GM12801 (cell line): ENCODE data around the gene LRRC75A.

Experiments
- CTCF ChIP-seq: IDR thresholded peaks from one replicate; pipeline ENCODE4 v1.5.1; 2011; ENCODE audit warnings: control low read depth; ENCODE audit not compliant: insufficient read length; ENCODE audit errors: extremely low read depth

The LRRC75A gene

GRCh38 chr17:16446338-16446983 is 45.5 kb downstream of the LRRC75A start:
- no peak for TF ChIP-seq CTCF

DNA sequence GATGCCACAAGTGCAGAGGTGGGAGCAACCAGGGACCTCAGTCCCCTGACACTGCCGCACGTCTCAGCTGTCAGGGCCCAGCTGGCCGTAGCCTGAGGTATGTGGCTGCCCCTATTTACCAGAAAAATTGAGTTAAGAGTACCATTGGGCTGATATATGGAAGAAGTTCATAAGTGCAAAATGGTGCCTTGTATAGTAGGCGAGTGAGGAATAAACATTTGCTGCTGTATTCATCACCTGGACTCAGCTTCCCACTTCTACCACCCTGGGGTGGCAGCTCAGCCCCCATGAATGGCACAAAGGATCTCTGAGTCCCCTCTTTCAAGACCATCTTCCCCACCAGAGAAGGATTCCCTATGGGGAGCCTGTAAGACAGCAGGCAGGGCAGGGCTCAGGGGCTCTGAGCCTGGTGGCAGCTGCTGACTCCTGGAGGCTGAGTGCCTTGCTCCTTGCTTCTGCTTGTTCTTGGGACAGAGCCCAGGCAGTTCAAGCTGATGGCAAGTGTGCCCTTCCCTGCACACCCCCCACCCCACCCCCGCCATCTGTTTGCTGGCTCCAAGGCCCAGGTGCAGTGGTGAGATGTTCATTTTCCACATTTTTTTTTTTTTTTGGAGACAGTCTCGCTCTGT is 47.6 kb downstream of the LRRC75A start:
- no peak for TF ChIP-seq CTCF

- TF ChIP-seq CTCF, result no peak
Observed at GRCh38 chr17:16443511-16444257, 48.3 kb downstream of the LRRC75A start.

- TF ChIP-seq CTCF, result no peak
Observed at GRCh38 chr17:16442594-16443510, 49.1 kb downstream of the LRRC75A start.

GRCh38 chr17:16442141-16442540 is 49.9 kb downstream of the LRRC75A start:
- no peak for TF ChIP-seq CTCF

DNA sequence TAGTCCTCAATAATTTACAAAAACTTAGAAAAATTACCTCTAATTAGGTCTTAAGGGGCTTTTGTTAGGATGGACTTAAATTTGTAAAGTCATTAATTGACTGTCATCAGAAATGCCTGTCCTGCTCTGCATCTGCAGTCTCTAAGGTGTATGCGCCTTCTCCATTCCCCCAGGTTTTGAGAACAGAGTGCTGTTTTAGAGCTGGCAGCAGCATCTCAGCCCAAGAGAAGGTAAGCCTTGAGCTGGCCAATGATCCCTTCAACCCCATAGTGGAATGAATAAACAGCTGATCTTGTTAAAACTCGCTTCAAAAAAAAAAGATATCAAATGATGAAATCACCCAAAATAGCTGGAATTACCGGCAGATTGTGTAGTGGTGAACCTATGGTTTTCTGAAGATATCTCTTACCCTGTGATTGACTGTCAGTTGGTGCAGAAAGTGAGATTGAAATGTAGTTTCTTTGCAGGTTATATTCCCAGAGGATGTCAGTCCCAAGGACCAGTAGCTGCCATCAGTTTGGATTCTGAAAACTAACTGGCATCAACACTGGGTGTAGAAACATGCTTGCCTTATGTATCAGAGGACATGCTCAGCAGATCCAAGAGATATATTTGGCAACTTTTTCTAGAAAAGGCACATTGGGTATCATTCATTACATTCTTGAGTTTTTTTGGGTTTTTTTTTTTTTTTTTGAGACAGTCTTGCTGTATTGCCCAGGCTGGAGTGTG is 50.9 kb downstream of the LRRC75A start:
- no peak for TF ChIP-seq CTCF
